ENCODE data around the gene ACTN1. TPM values are rescaled to one million over a fixed set of nuclear protein-coding genes. Genes with fewer than 3 reads are reported as not detected.
"Not testable (repeated sequence)": the region's sequence is repeated elsewhere in the genome, so short reads cannot be mapped to it uniquely, and the experiment has no call there.

The ACTN1 gene
- total RNA-seq, 1 donor from 2014 or later: 44.9 TPM

GRCh38 chr14:68863610-68864360 lies 115.3 kb downstream of the ACTN1 start:
- no peak overlapping the region for H3K4me3 ChIP-seq (ENCODE audit: low read length in 3 of 3)
- H3K36me3 ChIP-seq (ENCODE audit: control insufficient read depth in 3 of 3, insufficient read depth in 3 of 3, low read length in 3 of 3): no peaks in the 10 kb centered on the region
- no peak overlapping the region for H3K27ac ChIP-seq (ENCODE audit: low read depth, low read length)
- no peaks in the 10 kb centered on the region for H3K27me3 ChIP-seq (ENCODE audit: control insufficient read depth in 3 of 3, insufficient read depth in 3 of 3, low read length in 3 of 3)
- no peak overlapping the region for H3K9ac ChIP-seq (ENCODE audit: low read depth in 1 of 3, low read length in 3 of 3)
- H3K4me1 ChIP-seq (ENCODE audit: control insufficient read depth in 3 of 3, insufficient read depth in 3 of 3, low read length in 3 of 3): no peaks in the 10 kb centered on the region
- H3K9me3 ChIP-seq (ENCODE audit: control insufficient read depth in 3 of 3, low read length in 3 of 3): no peaks in the 10 kb centered on the region

- Histone ChIP-seq H3K27ac (ENCODE audit: low read depth, low read length) (no peak overlapping the region), H3K9me3 (ENCODE audit: control insufficient read depth in 3 of 3, low read length in 3 of 3) (no peaks in the 10 kb centered on the region), H3K4me3 (ENCODE audit: low read length in 3 of 3) (no peak overlapping the region), H3K36me3 (ENCODE audit: control insufficient read depth in 3 of 3, insufficient read depth in 3 of 3, low read length in 3 of 3) (no peaks in the 10 kb centered on the region), H3K27me3 (ENCODE audit: control insufficient read depth in 3 of 3, insufficient read depth in 3 of 3, low read length in 3 of 3) (no peaks in the 10 kb centered on the region), H3K4me1 (ENCODE audit: control insufficient read depth in 3 of 3, insufficient read depth in 3 of 3, low read length in 3 of 3) (no peaks in the 10 kb centered on the region), H3K9ac (ENCODE audit: low read depth in 1 of 3, low read length in 3 of 3) (no peak overlapping the region)
Measured at GRCh38 chr14:68862954-68863594, 116.0 kb downstream of the ACTN1 start.

GRCh38 chr14:68860771-68861170 lies 118.3 kb downstream of the ACTN1 start:
- H3K9me3 ChIP-seq (ENCODE audit: control insufficient read depth in 3 of 3, low read length in 3 of 3): no peaks in the 10 kb centered on the region
- no peak overlapping the region for H3K27ac ChIP-seq (ENCODE audit: low read depth, low read length)
- H3K4me1 ChIP-seq (ENCODE audit: control insufficient read depth in 3 of 3, insufficient read depth in 3 of 3, low read length in 3 of 3): no peaks in the 10 kb centered on the region
- H3K4me3 ChIP-seq (ENCODE audit: low read length in 3 of 3): no peak overlapping the region
- no peaks in the 10 kb centered on the region for H3K27me3 ChIP-seq (ENCODE audit: control insufficient read depth in 3 of 3, insufficient read depth in 3 of 3, low read length in 3 of 3)
- H3K9ac ChIP-seq (ENCODE audit: low read depth in 1 of 3, low read length in 3 of 3): no peak overlapping the region
- no peaks in the 10 kb centered on the region for H3K36me3 ChIP-seq (ENCODE audit: control insufficient read depth in 3 of 3, insufficient read depth in 3 of 3, low read length in 3 of 3)

GRCh38 chr14:68857516-68858070 lies 121.5 kb downstream of the ACTN1 start:
- H3K4me1 ChIP-seq (ENCODE audit: control insufficient read depth in 3 of 3, insufficient read depth in 3 of 3, low read length in 3 of 3): no peaks in the 10 kb centered on the region
- no peak overlapping the region for H3K9ac ChIP-seq (ENCODE audit: low read depth in 1 of 3, low read length in 3 of 3)
- H3K36me3 ChIP-seq (ENCODE audit: control insufficient read depth in 3 of 3, insufficient read depth in 3 of 3, low read length in 3 of 3): no peaks in the 10 kb centered on the region
- H3K27me3 ChIP-seq (ENCODE audit: control insufficient read depth in 3 of 3, insufficient read depth in 3 of 3, low read length in 3 of 3): no peaks in the 10 kb centered on the region
- no peaks in the 10 kb centered on the region for H3K9me3 ChIP-seq (ENCODE audit: control insufficient read depth in 3 of 3, low read length in 3 of 3)
- no peak overlapping the region for H3K4me3 ChIP-seq (ENCODE audit: low read length in 3 of 3)
- H3K27ac ChIP-seq (ENCODE audit: low read depth, low read length): no peak overlapping the region

- Histone ChIP-seq H3K9me3 (ENCODE audit: control insufficient read depth in 3 of 3, low read length in 3 of 3) (no peaks in the 10 kb centered on the region), H3K27me3 (ENCODE audit: control insufficient read depth in 3 of 3, insufficient read depth in 3 of 3, low read length in 3 of 3) (no peaks in the 10 kb centered on the region), H3K27ac (ENCODE audit: low read depth, low read length) (no peak overlapping the region), H3K36me3 (ENCODE audit: control insufficient read depth in 3 of 3, insufficient read depth in 3 of 3, low read length in 3 of 3) (no peaks in the 10 kb centered on the region), H3K4me1 (ENCODE audit: control insufficient read depth in 3 of 3, insufficient read depth in 3 of 3, low read length in 3 of 3) (no peaks in the 10 kb centered on the region), H3K4me3 (ENCODE audit: low read length in 3 of 3) (no peak overlapping the region), H3K9ac (ENCODE audit: low read depth in 1 of 3, low read length in 3 of 3) (no peak overlapping the region)
Measured at GRCh38 chr14:68856572-68856971, 122.5 kb downstream of the ACTN1 start.

- Histone ChIP-seq H3K36me3 (ENCODE audit: control insufficient read depth in 3 of 3, insufficient read depth in 3 of 3, low read length in 3 of 3) (no peaks in the 10 kb centered on the region), H3K4me1 (ENCODE audit: control insufficient read depth in 3 of 3, insufficient read depth in 3 of 3, low read length in 3 of 3) (no peaks in the 10 kb centered on the region), H3K9ac (ENCODE audit: low read depth in 1 of 3, low read length in 3 of 3) (no peak overlapping the region), H3K27me3 (ENCODE audit: control insufficient read depth in 3 of 3, insufficient read depth in 3 of 3, low read length in 3 of 3) (no peaks in the 10 kb centered on the region), H3K9me3 (ENCODE audit: control insufficient read depth in 3 of 3, low read length in 3 of 3) (no peaks in the 10 kb centered on the region), H3K27ac (ENCODE audit: low read depth, low read length) (no peak overlapping the region), H3K4me3 (ENCODE audit: low read length in 3 of 3) (no peak overlapping the region)
Measured at GRCh38 chr14:68854421-68854820, 124.7 kb downstream of the ACTN1 start.

- no peaks in the 10 kb centered on the region for H3K9me3 ChIP-seq (ENCODE audit: control insufficient read depth in 3 of 3, low read length in 3 of 3)
- H3K4me1 ChIP-seq (ENCODE audit: control insufficient read depth in 3 of 3, insufficient read depth in 3 of 3, low read length in 3 of 3): no peaks in the 10 kb centered on the region
- H3K27ac ChIP-seq (ENCODE audit: low read depth, low read length): no peak overlapping the region
- H3K27me3 ChIP-seq (ENCODE audit: control insufficient read depth in 3 of 3, insufficient read depth in 3 of 3, low read length in 3 of 3): no peaks in the 10 kb centered on the region
- H3K4me3 ChIP-seq (ENCODE audit: low read length in 3 of 3): no peak overlapping the region
- no peak overlapping the region for H3K9ac ChIP-seq (ENCODE audit: low read depth in 1 of 3, low read length in 3 of 3)
- H3K36me3 ChIP-seq (ENCODE audit: control insufficient read depth in 3 of 3, insufficient read depth in 3 of 3, low read length in 3 of 3): no peaks in the 10 kb centered on the region
Measured at GRCh38 chr14:68853749-68854148, 125.4 kb downstream of the ACTN1 start.

GRCh38 chr14:68852493-68852892 lies 126.6 kb downstream of the ACTN1 start:
- not testable (repeated sequence) for H3K9me3 ChIP-seq (ENCODE audit: control insufficient read depth in 3 of 3, low read length in 3 of 3); H3K27me3 ChIP-seq (ENCODE audit: control insufficient read depth in 3 of 3, insufficient read depth in 3 of 3, low read length in 3 of 3); H3K4me3 ChIP-seq (ENCODE audit: low read length in 3 of 3); H3K4me1 ChIP-seq (ENCODE audit: control insufficient read depth in 3 of 3, insufficient read depth in 3 of 3, low read length in 3 of 3); H3K36me3 ChIP-seq (ENCODE audit: control insufficient read depth in 3 of 3, insufficient read depth in 3 of 3, low read length in 3 of 3); H3K27ac ChIP-seq (ENCODE audit: low read depth, low read length); H3K9ac ChIP-seq (ENCODE audit: low read depth in 1 of 3, low read length in 3 of 3)

- H3K9ac ChIP-seq (ENCODE audit: low read depth in 1 of 3, low read length in 3 of 3): no peak overlapping the region
- no peaks in the 10 kb centered on the region for H3K36me3 ChIP-seq (ENCODE audit: control insufficient read depth in 3 of 3, insufficient read depth in 3 of 3, low read length in 3 of 3)
- no peak overlapping the region for H3K27ac ChIP-seq (ENCODE audit: low read depth, low read length)
Measured at GRCh38 chr14:68851078-68851477, 128.0 kb downstream of the ACTN1 start.

GRCh38 chr14:68849416-68849815 lies 129.7 kb downstream of the ACTN1 start:
- no peaks in the 10 kb centered on the region for H3K27me3 ChIP-seq (ENCODE audit: control insufficient read depth in 3 of 3, insufficient read depth in 3 of 3, low read length in 3 of 3)

More at GRCh38 chr14:68851078-68851477, 128.0 kb downstream of the ACTN1 start:
- no peaks in the 10 kb centered on the region for H3K9me3 ChIP-seq (ENCODE audit: control insufficient read depth in 3 of 3, low read length in 3 of 3)
- H3K4me3 ChIP-seq (ENCODE audit: low read length in 3 of 3): no peak overlapping the region
- H3K4me1 ChIP-seq (ENCODE audit: control insufficient read depth in 3 of 3, insufficient read depth in 3 of 3, low read length in 3 of 3): no peaks in the 10 kb centered on the region
- H3K27me3 ChIP-seq (ENCODE audit: control insufficient read depth in 3 of 3, insufficient read depth in 3 of 3, low read length in 3 of 3): no peaks in the 10 kb centered on the region

More at GRCh38 chr14:68849416-68849815, 129.7 kb downstream of the ACTN1 start:
- Histone ChIP-seq H3K9ac (ENCODE audit: low read depth in 1 of 3, low read length in 3 of 3) (no peak overlapping the region), H3K36me3 (ENCODE audit: control insufficient read depth in 3 of 3, insufficient read depth in 3 of 3, low read length in 3 of 3) (no peaks in the 10 kb centered on the region), H3K4me1 (ENCODE audit: control insufficient read depth in 3 of 3, insufficient read depth in 3 of 3, low read length in 3 of 3) (no peaks in the 10 kb centered on the region), H3K9me3 (ENCODE audit: control insufficient read depth in 3 of 3, low read length in 3 of 3) (no peaks in the 10 kb centered on the region), H3K27ac (ENCODE audit: low read depth, low read length) (no peak overlapping the region), H3K4me3 (ENCODE audit: low read length in 3 of 3) (no peak overlapping the region)

Measured in skeletal muscle tissue (tissue), 4 donors.